Breast epithelium (tissue), 4 donors: ENCODE measurements around the gene GCN1. TPM values are rescaled to one million over a fixed set of nuclear protein-coding genes. Genes with fewer than 3 reads are reported as not detected.

Source experiments
- DNase-seq, 2 donors: peaks; one replicate each; pipeline ENCODE4 v3.0.0-alpha.2; 2019; ENCODE audit warnings: low spot score in 2 of 2
- H3K27ac ChIP-seq, 2 donors: fragments of 200-600 bp; sonication (generic) in 1 of 2; one replicate each; pipeline ENCODE4 v1.5.1; 2016 to 2019; ENCODE audit warnings: mild to moderate bottlenecking in 1 of 2
- H3K27me3 ChIP-seq, 2 donors: fragments of 200-600 bp; sonication (generic) in 1 of 2; one replicate each; pipeline versions ENCODE4 v1.5.1 to v1.6.0; 2017 to 2019; ENCODE audit warnings: control low read depth in 1 of 2, mild to moderate bottlenecking in 1 of 2
- H3K36me3 ChIP-seq: fragments of 200-600 bp; one replicate; pipeline ENCODE4 v1.5.1; 2019
- H3K4me1 ChIP-seq, 2 donors: fragments of 200-600 bp; sonication (generic); one replicate each; pipeline ENCODE4 v1.5.1; 2016 to 2019; ENCODE audit warnings: control low read depth in 1 of 2
- H3K4me3 ChIP-seq, 3 donors: fragments of 200-600 bp; sonication (generic); 1 replicate in 2 of 3; 2 replicates in 1 of 3; pipeline ENCODE4 v1.5.1; 2016 to 2019; ENCODE audit warnings: mild to moderate bottlenecking in 3 of 3, moderate library complexity in 2 of 3
- H3K9me3 ChIP-seq, 2 donors: fragments of 200-600 bp; sonication (generic) in 1 of 2; one replicate each; pipeline ENCODE4 v1.5.1; 2016 to 2019; ENCODE audit warnings: control low read depth in 1 of 2
- CTCF ChIP-seq, 3 donors: fragments of 450-650 bp; IDR thresholded peaks; one replicate each; pipeline ENCODE4 v1.5.1; 2016 to 2017; ENCODE audit warnings: antibody characterized with exemption in 3 of 3, mild to moderate bottlenecking in 3 of 3, moderate library complexity in 3 of 3
- POLR2A ChIP-seq: fragments of 450-650 bp; IDR thresholded peaks from one replicate; pipeline ENCODE4 v1.6.1; 2016; ENCODE audit warnings: antibody characterized with exemption, mild to moderate bottlenecking, moderate library complexity
- POLR2AphosphoS5 ChIP-seq, 3 donors: sonication (generic); formaldehyde crosslinking; IDR thresholded peaks; one replicate each; pipeline ENCODE4 v1.6.1; 2017; ENCODE audit warnings: antibody characterized with exemption in 3 of 3
- intact Hi-C: fragments of 100-400 bp; cut with DNase I; formaldehyde crosslinking; loops from one replicate; pipeline ENCODE4 v1.15.1; 2023; ENCODE audit warnings: low total_unique reads
- total RNA-seq, 3 donors: library from RNA; depleted of rRNA; stranded (reverse); fragments of >200 nt; gene quantifications; one replicate each; pipeline ENCODE4 v1.1.0, GENCODE V29; 2016

GCN1 gene
- total RNA-seq, 3 donors from 2014 or later: 50.1 to 79.6 (median 73.4) TPM

- TF ChIP-seq POLR2AphosphoS5 (IDR thresholded peaks at IDR 0.05) (no peak), POLR2A (no peak), CTCF (IDR thresholded peaks at IDR 0.05) (no peak)
- Histone ChIP-seq H3K27ac (peak overlapping the region; percentile 38 to 59), H3K4me1 (peaks cover 25 to 40% of the 10 kb centered on the region in 2 donors), H3K9me3 (no peaks in the 10 kb centered on the region), H3K36me3 (peaks cover 12% of the 10 kb centered on the region), H3K4me3 (peak overlapping the region in 1 of 3 donors; percentile 26), H3K27me3 (no peaks in the 10 kb centered on the region)
- intact Hi-C loops: no loop called here
- DNase-seq: no peak
Measured at GRCh38 chr12:120225852-120226640, 31.5 kb upstream of the GCN1 start.

- DNase-seq: no peak
- Histone ChIP-seq H3K4me3 (peak overlapping the region in 1 of 3 donors; percentile 26), H3K4me1 (peaks cover 16 to 31% of the 10 kb centered on the region in 2 donors), H3K36me3 (peaks cover 12% of the 10 kb centered on the region), H3K27me3 (no peaks in the 10 kb centered on the region), H3K27ac (peak overlapping the region; percentile 38 to 59), H3K9me3 (no peaks in the 10 kb centered on the region)
- TF ChIP-seq POLR2AphosphoS5 (IDR thresholded peaks at IDR 0.05) (no peak), POLR2A (no peak), CTCF (IDR thresholded peaks at IDR 0.05) (no peak)
- intact Hi-C loops: no loop called here
Measured at GRCh38 chr12:120225200-120225558, 30.7 kb upstream of the GCN1 start.

GRCh38 chr12:120224304-120225199, 30.0 kb upstream of the GCN1 start:
- no peak for TF ChIP-seq POLR2AphosphoS5 (IDR thresholded peaks at IDR 0.05)
- TF ChIP-seq CTCF (IDR thresholded peaks at IDR 0.05): no peak
- no peak for TF ChIP-seq POLR2A
- Histone ChIP-seq H3K27me3 (no peaks in the 10 kb centered on the region), H3K4me1 (peaks cover 10 to 25% of the 10 kb centered on the region in 2 donors), H3K4me3 (peak overlapping the region in 2 of 3 donors; percentile 19 to 26), H3K27ac (peak overlapping the region; percentile 38 to 59), H3K36me3 (peaks cover 12% of the 10 kb centered on the region), H3K9me3 (no peaks in the 10 kb centered on the region)
- no peak for DNase-seq
- intact Hi-C loops: no loop called here

GRCh38 chr12:120223458-120224303, 29.2 kb upstream of the GCN1 start:
- DNase-seq: no peak
- TF ChIP-seq POLR2A (no peak), POLR2AphosphoS5 (IDR thresholded peaks at IDR 0.05) (no peak), CTCF (IDR thresholded peaks at IDR 0.05) (no peak)
- Histone ChIP-seq H3K4me3 (no peak overlapping the region), H3K9me3 (no peaks in the 10 kb centered on the region), H3K27me3 (no peaks in the 10 kb centered on the region), H3K4me1 (peaks cover 3 to 16% of the 10 kb centered on the region in 2 donors), H3K27ac (no peak overlapping the region), H3K36me3 (peaks cover 17% of the 10 kb centered on the region)
- intact Hi-C loops: no loop called here
